Endodermal cell (in vitro differentiated cells): ENCODE data around the gene CREBBP. TPM values are rescaled to one million over a fixed set of nuclear protein-coding genes. Genes with fewer than 3 reads are reported as not detected.

Experiments used
- DNase-seq: peaks from one replicate; pipeline ENCODE4 v3.0.0-alpha.2; 2017
- H3K27ac ChIP-seq: 2 replicates; pipeline ENCODE4 v1.5.1; 2013; ENCODE audit warnings: mild to moderate bottlenecking, low read depth, low read length, moderate library complexity
- H3K27me3 ChIP-seq: 2 replicates; pipeline ENCODE4 v1.6.1; 2013; ENCODE audit warnings: mild to moderate bottlenecking, low read length, moderate library complexity; ENCODE audit not compliant: insufficient read depth, control insufficient read depth, poor library complexity, severe bottlenecking
- H3K36me3 ChIP-seq: 2 replicates; pipeline ENCODE4 v1.7.0; 2013; ENCODE audit warnings: mild to moderate bottlenecking, low read length, moderate library complexity; ENCODE audit not compliant: control insufficient read depth, insufficient read depth
- H3K4me1 ChIP-seq: one replicate; pipeline ENCODE4 v1.7.0; 2013; ENCODE audit warnings: low read length; ENCODE audit not compliant: control insufficient read depth, insufficient read depth
- H3K4me3 ChIP-seq: 2 replicates; pipeline ENCODE4 v1.5.1; 2013; ENCODE audit warnings: mild to moderate bottlenecking, low read length, moderate library complexity
- H3K9ac ChIP-seq: 2 replicates; pipeline ENCODE4 v1.6.1; 2013; ENCODE audit warnings: mild to moderate bottlenecking, low read length, moderate library complexity; ENCODE audit not compliant: poor library complexity, severe bottlenecking; ENCODE audit errors: extremely low read depth
- H3K9me3 ChIP-seq: 2 replicates; pipeline ENCODE4 v1.6.1; 2013; ENCODE audit warnings: mild to moderate bottlenecking, low read length, moderate library complexity; ENCODE audit not compliant: control insufficient read depth
- H3K27ac Mint-ChIP-seq: 2 replicates; pipeline ENCODE4 v1.8.0; 2020; ENCODE audit warnings: mixed read lengths
- H3K27me3 Mint-ChIP-seq: 2 replicates; pipeline ENCODE4 v1.8.0; 2021; ENCODE audit warnings: mild to moderate bottlenecking, mixed read lengths; ENCODE audit not compliant: insufficient read depth
- H3K36me3 Mint-ChIP-seq: 2 replicates; pipeline ENCODE4 v1.8.0; 2020; ENCODE audit warnings: low read depth, mixed read lengths
- H3K4me1 Mint-ChIP-seq: 2 replicates; pipeline ENCODE4 v1.8.0; 2020; ENCODE audit warnings: mixed read lengths
- H3K4me3 Mint-ChIP-seq: 2 replicates; pipeline ENCODE4 v1.8.0; 2020; ENCODE audit warnings: mild to moderate bottlenecking, moderate library complexity, mixed read lengths
- H3K9me3 Mint-ChIP-seq: 2 replicates; pipeline ENCODE4 v1.8.0; 2020; ENCODE audit warnings: mild to moderate bottlenecking, mixed read lengths
- CTCF ChIP-seq: fragments of 200-600 bp; sonication (generic); conservative IDR thresholded peaks from 2 replicates; pipeline ENCODE4 v1.5.0; 2021; ENCODE audit warnings: antibody characterized with exemption, mild to moderate bottlenecking
- WGBS, 2 experiments: methylation state at CpG; one replicate each; pipeline versions ENCODE4 v1.1.5 to v1.1.7; 2013; ENCODE audit warnings: missing lambda C conversion rate in 2 of 2, mixed read lengths in 1 of 2; ENCODE audit not compliant: insufficient coverage in 1 of 2, insufficient read length in 1 of 2; 5-methylcytosine and 5-hydroxymethylcytosine counted together
- total RNA-seq, 2 donors: library from RNA; stranded (reverse); fragmentation: NEBNext Ultra II Directional in 1 of 2; extraction: Animal tissue kit (Norgen Biotek cat#: 25700) in 1 of 2; gene quantifications; 2 replicates in 1 of 2; 3 replicates in 1 of 2; pipeline ENCODE4 v1.2.1, GENCODE V29; 2021

The CREBBP gene
- total RNA-seq, 2 donors from 2014 or later = 71.1 to 103 TPM

- Histone ChIP-seq H3K9me3 (no peaks in the 10 kb centered on the region), H3K9ac (no peak overlapping the region), H3K4me1 (peaks cover 5% of the 10 kb centered on the region), H3K27ac (no peak overlapping the region), H3K27me3 (no peaks in the 10 kb centered on the region), H3K4me3 (no peak overlapping the region), H3K36me3 (peaks cover 77% of the 10 kb centered on the region)
- DNase-seq = no peak
- 97 to 98% methylated on average over 23 to 27 of the region's 27 CpGs for WGBS, 2 experiments
- Mint-ChIP-seq H3K27me3 (no peaks in the 10 kb centered on the region), H3K4me1 (peaks cover 24% of the 10 kb centered on the region), H3K36me3 (peaks cover 84% of the 10 kb centered on the region), H3K4me3 (no peak overlapping the region), H3K9me3 (peaks cover 5% of the 10 kb centered on the region), H3K27ac (peak overlapping the region; percentile 36)
- no peak for TF ChIP-seq CTCF
Observed at GRCh38 chr16:3734084-3734757, 146.3 kb downstream of the CREBBP start.

- H3K36me3 Mint-ChIP-seq = peaks cover 82% of the 10 kb centered on the region
- no peaks in the 10 kb centered on the region for H3K27me3 ChIP-seq
Observed at GRCh38 chr16:3732171-3732570, 148.3 kb downstream of the CREBBP start.

GRCh38 chr16:3731126-3731935 lies 149.2 kb downstream of the CREBBP start:
- peaks cover 5% of the 10 kb centered on the region for H3K9me3 Mint-ChIP-seq
- H3K9me3 ChIP-seq = no peaks in the 10 kb centered on the region
- TF ChIP-seq CTCF = peak; percentile 36
- peaks cover 67% of the 10 kb centered on the region for H3K36me3 ChIP-seq
- H3K27me3 ChIP-seq = no peaks in the 10 kb centered on the region
- H3K4me1 ChIP-seq = no peaks in the 10 kb centered on the region
- no peak overlapping the region for H3K4me3 Mint-ChIP-seq
- no peak for DNase-seq
- H3K27me3 Mint-ChIP-seq = no peaks in the 10 kb centered on the region
- H3K9ac ChIP-seq = no peak overlapping the region
- peak overlapping the region; percentile 13 for H3K27ac Mint-ChIP-seq
- H3K4me3 ChIP-seq = no peak overlapping the region
- no peak overlapping the region for H3K27ac ChIP-seq
- 96 to 98% methylated on average over 31 to 34 of the region's 34 CpGs for WGBS, 2 experiments
- H3K36me3 Mint-ChIP-seq = peaks cover 83% of the 10 kb centered on the region
- H3K4me1 Mint-ChIP-seq = peaks cover 5% of the 10 kb centered on the region

More at GRCh38 chr16:3732171-3732570, 148.3 kb downstream of the CREBBP start:
- Mint-ChIP-seq H3K4me1 (peaks cover 14% of the 10 kb centered on the region), H3K9me3 (peaks cover 5% of the 10 kb centered on the region), H3K4me3 (no peak overlapping the region), H3K27me3 (no peaks in the 10 kb centered on the region), H3K27ac (peak overlapping the region; percentile 13)
- Histone ChIP-seq H3K9me3 (no peaks in the 10 kb centered on the region), H3K4me3 (no peak overlapping the region), H3K36me3 (peaks cover 67% of the 10 kb centered on the region), H3K27ac (no peak overlapping the region), H3K4me1 (peaks cover 5% of the 10 kb centered on the region), H3K9ac (no peak overlapping the region)
- TF ChIP-seq CTCF = no peak
- WGBS, 2 experiments = 95 to 96% methylated on average over 4 to 8 of the region's 8 CpGs
- DNase-seq = no peak
